G401 (cell line): Measurements from ENCODE around the gene ERGIC3. TPM values are rescaled to one million over a fixed set of nuclear protein-coding genes. Genes with fewer than 3 reads are reported as not detected.

Source experiments
- DNase-seq: peaks from one replicate; pipeline ENCODE4 v3.0.0-alpha.2; 2015; ENCODE audit warnings: low spot score
- in situ Hi-C: cut with HindIII; loops from 2 replicates; pipeline ENCODE4 v1.10.0; 2016; ENCODE audit warnings: low sequenced_read_pairs, mixed read lengths
- total RNA-seq: library from RNA; depleted of rRNA; stranded (reverse); fragments of >200 nt; shearing (Covaris generic); gene quantifications from 2 replicates; pipeline ENCODE4 v1.2.3, GENCODE V29; 2014

Gene ERGIC3
- total RNA-seq, 1 experiment from 2014 or later: 371 TPM

GRCh38 chr20:35586751-35587425, 45.0 kb downstream of the ERGIC3 start:
- no peak for DNase-seq
- in situ Hi-C loops: no loop called here

- in situ Hi-C loops: no loop called here
- DNase-seq: no peak
Measured at GRCh38 chr20:35587436-35587835, 45.6 kb downstream of the ERGIC3 start.

- no peak for DNase-seq
- in situ Hi-C loops: no loop called here
Measured at GRCh38 chr20:35588397-35588796, 46.5 kb downstream of the ERGIC3 start.

GRCh38 chr20:35592339-35592974, 50.6 kb downstream of the ERGIC3 start:
- in situ Hi-C loops: no loop called here

GRCh38 chr20:35595456-35595855, 53.6 kb downstream of the ERGIC3 start:
- DNase-seq: no peak
- in situ Hi-C loops: no loop called here

More at GRCh38 chr20:35592339-35592974, 50.6 kb downstream of the ERGIC3 start:
- no peak for DNase-seq

- DNase-seq: no peak
Measured at GRCh38 chr20:35595901-35596300, 54.0 kb downstream of the ERGIC3 start.

GRCh38 chr20:35597186-35597585, 55.3 kb downstream of the ERGIC3 start:
- in situ Hi-C loops: no loop called here
- DNase-seq: no peak

More at GRCh38 chr20:35595901-35596300, 54.0 kb downstream of the ERGIC3 start:
- in situ Hi-C loops: no loop called here

- in situ Hi-C loops: no loop called here
- no peak for DNase-seq
Measured at GRCh38 chr20:35598476-35598875, 56.6 kb downstream of the ERGIC3 start.

GRCh38 chr20:35598899-35599775, 57.3 kb downstream of the ERGIC3 start:
- DNase-seq: no peak
- in situ Hi-C loops: no loop called here

GRCh38 chr20:35599776-35600120, 57.9 kb downstream of the ERGIC3 start:
- no peak for DNase-seq
- in situ Hi-C loops: no loop called here

- DNase-seq: no peak
- in situ Hi-C loops: no loop called here
Measured at GRCh38 chr20:35600176-35600992, 58.5 kb downstream of the ERGIC3 start.

- peak; percentile 53 for DNase-seq
- in situ Hi-C loops: no loop called here
Measured at GRCh38 chr20:35600993-35601973, 59.4 kb downstream of the ERGIC3 start.

- in situ Hi-C loops: no loop called here
- no peak for DNase-seq
Measured at GRCh38 chr20:35601990-35602389, 60.1 kb downstream of the ERGIC3 start.

GRCh38 chr20:35602851-35603495, 61.1 kb downstream of the ERGIC3 start:
- no peak for DNase-seq
- in situ Hi-C loops: no loop called here

GRCh38 chr20:35603695-35604448, 62.0 kb downstream of the ERGIC3 start:
- in situ Hi-C loops: no loop called here
- DNase-seq: no peak

GRCh38 chr20:35604449-35604747, 62.5 kb downstream of the ERGIC3 start:
- no peak for DNase-seq
- in situ Hi-C loops: no loop called here

- no peak for DNase-seq
Measured at GRCh38 chr20:35606127-35606526, 64.2 kb downstream of the ERGIC3 start.

More at GRCh38 chr20:35606127-35606526, 64.2 kb downstream of the ERGIC3 start:
- in situ Hi-C loops: no loop called here
